ENCODE data around the gene KCNJ12. TPM values are rescaled to one million over a fixed set of nuclear protein-coding genes. Genes with fewer than 3 reads are reported as not detected.
"Not testable (repeated sequence)": the region's sequence is repeated elsewhere in the genome, so short reads cannot be mapped to it uniquely, and the experiment has no call there.

Gene KCNJ12
- total RNA-seq, 1 donor from 2014 or later: not detected

DNA sequence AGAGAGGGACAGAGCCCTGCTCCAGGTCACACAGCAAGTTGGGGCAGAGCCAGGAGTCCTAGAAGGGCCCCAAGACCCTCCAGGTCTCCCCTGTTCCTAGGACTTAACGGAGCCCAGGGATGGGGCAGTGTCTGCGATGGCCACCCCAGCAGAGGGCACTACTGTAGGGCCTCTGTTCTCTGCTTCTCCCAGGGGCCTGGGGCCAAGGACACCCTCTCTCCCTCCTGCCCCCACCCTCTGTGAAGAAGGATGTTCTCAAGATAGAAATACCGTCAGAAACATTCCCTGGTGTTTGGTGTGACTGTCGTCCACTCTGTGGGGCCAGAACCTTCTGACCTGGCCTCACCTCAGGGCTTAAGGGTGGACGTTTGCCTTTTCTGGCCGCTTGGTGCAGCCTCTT is 28.4 kb downstream of the KCNJ12 start:
- intact Hi-C loops (cut with micrococcal nuclease); H3K9me3 Mint-ChIP-seq; H3K4me3 Mint-ChIP-seq; H3K36me3 Mint-ChIP-seq (ENCODE audit: low read depth); DNase-seq (ENCODE audit: low spot score); H3K27me3 Mint-ChIP-seq (ENCODE audit: insufficient read depth); H3K27ac Mint-ChIP-seq; H3K4me1 Mint-ChIP-seq (ENCODE audit: low read depth): not testable (repeated sequence)

DNA sequence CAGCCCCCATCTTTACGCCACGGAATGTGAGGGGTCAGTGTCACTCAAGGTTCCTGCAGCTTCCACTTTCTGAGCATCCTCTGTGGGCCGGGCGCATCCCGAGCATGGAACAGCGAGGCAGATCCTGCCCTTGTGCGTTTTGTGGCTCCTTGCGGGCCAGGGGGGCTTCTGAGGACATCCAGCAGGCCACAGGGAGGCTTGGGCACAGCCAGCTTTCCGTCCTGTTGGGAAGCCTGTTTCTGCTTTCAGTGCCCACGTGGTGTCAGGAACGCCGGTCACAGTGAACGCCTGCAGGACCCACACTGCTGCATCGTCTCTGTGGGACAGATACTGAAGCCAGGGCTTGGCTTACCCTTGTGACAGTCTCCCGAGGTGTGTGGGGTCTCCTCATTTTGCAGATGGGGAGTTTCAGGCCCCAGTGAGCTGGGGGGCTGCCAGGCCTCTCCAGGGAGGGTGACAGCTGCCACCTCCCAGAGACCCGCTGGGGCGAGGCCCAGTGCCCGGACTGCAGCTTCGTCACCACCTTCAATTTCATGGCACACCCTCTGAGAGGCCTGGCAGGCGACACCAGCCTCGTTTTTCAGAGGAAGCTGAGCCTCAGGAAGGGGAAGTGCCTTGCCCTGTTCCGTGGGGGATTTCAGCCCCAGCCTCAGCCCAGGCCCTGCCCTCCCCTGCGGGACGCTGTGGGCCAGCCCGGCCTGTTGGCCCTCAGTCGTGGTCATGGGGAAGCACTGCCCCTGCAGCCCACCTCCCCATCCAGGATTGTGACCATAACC is 29.0 kb downstream of the KCNJ12 start:
- H3K27me3 Mint-ChIP-seq (ENCODE audit: insufficient read depth); intact Hi-C loops (cut with micrococcal nuclease); H3K4me1 Mint-ChIP-seq (ENCODE audit: low read depth); H3K36me3 Mint-ChIP-seq (ENCODE audit: low read depth); H3K4me3 Mint-ChIP-seq; H3K27ac Mint-ChIP-seq; DNase-seq (ENCODE audit: low spot score); H3K9me3 Mint-ChIP-seq: not testable (repeated sequence)

DNA sequence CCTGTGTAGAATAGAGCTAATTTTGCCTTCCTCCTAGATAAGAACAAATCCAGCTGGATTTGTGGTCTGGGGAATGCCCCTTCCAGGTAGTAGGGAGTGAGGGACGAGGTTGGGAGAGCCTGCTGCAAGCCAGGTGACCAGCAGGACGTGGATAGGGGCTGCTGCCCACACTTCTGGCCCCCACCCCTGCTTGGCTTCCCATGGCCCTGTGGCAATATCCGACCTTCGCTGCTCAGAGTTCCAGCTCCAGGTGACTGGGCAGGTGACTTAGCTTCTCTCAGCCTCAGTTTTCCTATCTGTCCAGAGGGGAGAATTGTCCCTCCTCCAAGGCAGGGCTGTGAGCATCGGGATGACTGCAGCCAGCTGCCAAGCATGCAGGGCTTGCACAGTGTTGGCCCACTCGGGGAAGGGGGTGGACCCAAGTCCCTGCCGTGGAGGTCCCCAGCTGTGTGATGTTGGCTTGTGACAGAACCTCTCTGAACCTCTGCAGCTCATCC is 29.8 kb downstream of the KCNJ12 start:
- H3K9me3 Mint-ChIP-seq; H3K27ac Mint-ChIP-seq; intact Hi-C loops (cut with micrococcal nuclease); H3K4me3 Mint-ChIP-seq; H3K36me3 Mint-ChIP-seq (ENCODE audit: low read depth); H3K27me3 Mint-ChIP-seq (ENCODE audit: insufficient read depth); DNase-seq (ENCODE audit: low spot score); H3K4me1 Mint-ChIP-seq (ENCODE audit: low read depth): not testable (repeated sequence)

DNA sequence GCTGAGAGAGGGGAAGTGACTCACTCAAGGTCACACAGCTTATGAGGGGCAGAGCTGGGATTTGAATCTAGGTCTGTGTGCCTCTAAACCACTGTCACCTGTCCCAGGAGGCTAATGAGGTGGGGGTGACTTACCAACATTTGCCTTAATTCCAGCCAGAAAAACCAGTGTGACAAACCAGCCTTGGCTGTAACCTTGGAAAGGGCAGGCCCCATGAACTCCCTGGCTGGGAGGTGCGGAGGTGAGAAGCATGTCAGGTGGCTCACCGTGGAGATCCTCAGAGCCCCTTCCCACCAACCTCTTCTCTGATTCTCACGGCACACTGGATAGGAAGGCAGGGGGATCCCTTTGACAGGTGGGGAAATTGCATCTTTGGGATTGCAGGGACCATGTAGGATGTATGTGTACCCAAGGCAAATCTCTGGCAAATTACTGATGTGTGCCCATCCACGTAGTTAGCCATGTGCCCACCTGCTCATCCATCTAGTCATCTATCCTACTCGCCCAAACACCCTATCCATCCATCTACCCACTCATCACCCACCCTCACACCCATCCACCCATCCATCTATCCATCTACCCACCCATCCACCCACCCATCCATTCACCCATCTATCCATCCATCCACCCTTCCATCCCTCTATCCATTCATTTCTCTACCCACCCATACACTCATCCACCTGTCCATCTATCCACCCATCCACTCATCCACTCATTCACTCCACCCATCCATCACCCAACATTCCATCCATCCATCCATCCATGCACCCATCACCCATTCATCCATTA is 30.7 kb downstream of the KCNJ12 start:
- not testable (repeated sequence) for H3K4me1 Mint-ChIP-seq (ENCODE audit: low read depth)

DNA sequence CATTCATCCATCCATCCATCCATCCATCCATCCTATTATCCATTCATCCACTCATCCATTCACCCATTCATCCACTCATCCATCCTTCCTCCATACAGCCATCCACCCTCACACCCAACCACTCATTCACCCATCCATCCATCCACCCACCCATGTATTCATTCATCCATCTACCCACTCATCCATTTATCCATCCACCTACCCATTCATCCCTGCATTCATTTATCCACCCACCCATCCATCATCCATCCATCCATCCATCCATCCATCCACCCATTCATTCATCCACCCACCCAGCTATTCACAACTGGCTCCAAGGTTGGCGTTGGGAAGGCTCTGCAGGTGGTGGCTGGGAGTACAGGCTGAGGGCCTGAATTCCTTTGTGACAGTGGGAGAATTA is 31.6 kb downstream of the KCNJ12 start:
- H3K4me1 Mint-ChIP-seq (ENCODE audit: low read depth); H3K27me3 Mint-ChIP-seq (ENCODE audit: insufficient read depth); intact Hi-C loops (cut with micrococcal nuclease); H3K9me3 Mint-ChIP-seq; H3K27ac Mint-ChIP-seq; H3K4me3 Mint-ChIP-seq; DNase-seq (ENCODE audit: low spot score); H3K36me3 Mint-ChIP-seq (ENCODE audit: low read depth): not testable (repeated sequence)

More for the DNA sequence above, 30.7 kb downstream of the KCNJ12 start:
- H3K9me3 Mint-ChIP-seq; H3K36me3 Mint-ChIP-seq (ENCODE audit: low read depth); intact Hi-C loops (cut with micrococcal nuclease); H3K27ac Mint-ChIP-seq; H3K4me3 Mint-ChIP-seq; H3K27me3 Mint-ChIP-seq (ENCODE audit: insufficient read depth); DNase-seq (ENCODE audit: low spot score): not testable (repeated sequence)

DNA sequence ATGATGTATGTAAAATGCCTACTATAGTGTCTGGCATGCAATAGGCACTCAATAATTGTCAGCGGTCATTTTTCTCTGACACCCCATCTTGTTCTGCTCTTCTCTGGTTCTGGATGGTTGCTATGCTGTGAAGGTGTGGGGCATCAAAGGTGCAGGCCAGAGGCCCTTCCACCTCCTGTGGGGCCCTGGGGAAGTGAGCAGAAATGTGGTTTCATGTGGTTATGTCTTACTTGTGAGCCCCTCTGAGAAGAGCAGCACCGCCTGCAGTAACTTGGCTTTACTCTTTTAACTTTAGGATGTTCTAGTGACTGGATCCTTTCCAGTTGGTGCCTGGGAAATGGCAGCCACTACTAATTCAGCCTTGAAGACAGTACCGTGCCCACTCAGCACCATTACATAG is 32.1 kb downstream of the KCNJ12 start:
- not testable (repeated sequence) for H3K4me1 Mint-ChIP-seq (ENCODE audit: low read depth); DNase-seq (ENCODE audit: low spot score); H3K36me3 Mint-ChIP-seq (ENCODE audit: low read depth)

DNA sequence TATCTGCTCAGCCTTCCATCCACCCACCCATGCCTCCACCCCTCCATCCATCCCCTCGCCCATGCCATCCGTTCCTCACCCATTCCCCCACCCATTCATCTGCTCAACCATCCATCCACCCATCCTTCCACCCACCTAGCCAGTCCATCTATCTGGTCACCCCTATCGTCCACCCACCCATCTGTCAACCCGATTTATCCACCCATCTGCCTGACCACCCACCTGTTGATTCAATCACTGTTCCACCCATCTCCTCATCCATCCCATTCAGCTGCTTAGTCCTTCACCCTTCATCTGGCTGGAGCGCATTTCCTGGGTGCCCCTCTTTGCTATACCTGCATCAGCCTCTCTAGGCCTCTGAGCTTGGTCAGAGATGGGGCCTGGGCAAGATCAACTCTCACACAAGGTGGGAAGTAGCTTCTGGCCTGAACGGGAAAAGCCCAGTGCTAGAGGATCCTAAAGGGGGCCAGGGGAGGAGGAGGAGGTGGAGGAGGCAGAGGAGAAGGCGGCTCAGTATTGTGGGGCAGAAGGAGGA is 32.7 kb downstream of the KCNJ12 start:
- DNase-seq (ENCODE audit: low spot score); H3K27me3 Mint-ChIP-seq (ENCODE audit: insufficient read depth); H3K9me3 Mint-ChIP-seq; H3K4me1 Mint-ChIP-seq (ENCODE audit: low read depth); H3K27ac Mint-ChIP-seq; intact Hi-C loops (cut with micrococcal nuclease); H3K36me3 Mint-ChIP-seq (ENCODE audit: low read depth); H3K4me3 Mint-ChIP-seq: not testable (repeated sequence)

More for the DNA sequence above, 32.1 kb downstream of the KCNJ12 start:
- H3K27ac Mint-ChIP-seq; intact Hi-C loops (cut with micrococcal nuclease); H3K27me3 Mint-ChIP-seq (ENCODE audit: insufficient read depth); H3K4me3 Mint-ChIP-seq; H3K9me3 Mint-ChIP-seq: not testable (repeated sequence)

DNA sequence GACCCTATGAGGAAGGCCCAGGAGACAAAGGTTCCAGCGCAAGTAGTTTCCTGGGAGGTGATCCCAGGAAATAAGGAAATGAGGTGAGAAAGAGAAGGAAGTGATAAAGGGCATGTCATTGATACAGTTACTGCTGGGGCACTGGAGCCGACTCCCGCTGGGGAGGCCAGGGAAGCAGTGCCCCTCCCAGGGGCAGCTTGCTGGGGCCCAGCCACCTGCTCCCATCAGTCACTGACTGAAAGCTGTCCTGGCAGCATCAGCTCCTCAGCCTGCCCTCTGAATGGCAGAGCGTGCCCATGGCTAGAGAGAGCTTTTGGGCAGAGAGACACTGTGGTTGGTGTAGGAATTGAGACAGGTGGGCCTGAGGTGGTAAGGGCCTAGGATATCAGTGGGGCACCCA is 33.2 kb downstream of the KCNJ12 start:
- H3K27me3 Mint-ChIP-seq (ENCODE audit: insufficient read depth); intact Hi-C loops (cut with micrococcal nuclease); H3K9me3 Mint-ChIP-seq; H3K36me3 Mint-ChIP-seq (ENCODE audit: low read depth); DNase-seq (ENCODE audit: low spot score); H3K4me1 Mint-ChIP-seq (ENCODE audit: low read depth); H3K4me3 Mint-ChIP-seq; H3K27ac Mint-ChIP-seq: not testable (repeated sequence)

DNA sequence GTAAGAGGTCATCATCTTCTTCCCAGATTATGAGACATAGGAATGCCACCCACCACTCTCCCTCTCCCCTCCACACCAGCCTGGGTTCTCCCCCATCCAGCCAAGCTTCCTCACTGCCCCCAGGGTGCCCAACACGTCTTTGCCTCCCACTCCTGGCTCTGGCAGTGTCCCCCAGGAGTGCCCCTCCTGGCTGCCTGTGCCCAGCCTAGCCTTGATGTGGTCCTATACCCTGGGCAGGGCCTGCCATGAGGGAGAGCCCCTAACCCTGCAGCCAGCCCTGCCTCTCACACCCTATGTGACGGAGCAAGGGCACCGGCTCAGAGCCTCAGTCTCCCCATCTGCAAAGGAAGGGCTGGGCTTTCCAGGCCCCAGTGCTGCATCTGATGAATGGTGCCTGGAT is 33.8 kb downstream of the KCNJ12 start:
- H3K27me3 Mint-ChIP-seq (ENCODE audit: insufficient read depth); H3K36me3 Mint-ChIP-seq (ENCODE audit: low read depth); H3K27ac Mint-ChIP-seq; H3K4me3 Mint-ChIP-seq; H3K4me1 Mint-ChIP-seq (ENCODE audit: low read depth); intact Hi-C loops (cut with micrococcal nuclease); DNase-seq (ENCODE audit: low spot score); H3K9me3 Mint-ChIP-seq: not testable (repeated sequence)

DNA sequence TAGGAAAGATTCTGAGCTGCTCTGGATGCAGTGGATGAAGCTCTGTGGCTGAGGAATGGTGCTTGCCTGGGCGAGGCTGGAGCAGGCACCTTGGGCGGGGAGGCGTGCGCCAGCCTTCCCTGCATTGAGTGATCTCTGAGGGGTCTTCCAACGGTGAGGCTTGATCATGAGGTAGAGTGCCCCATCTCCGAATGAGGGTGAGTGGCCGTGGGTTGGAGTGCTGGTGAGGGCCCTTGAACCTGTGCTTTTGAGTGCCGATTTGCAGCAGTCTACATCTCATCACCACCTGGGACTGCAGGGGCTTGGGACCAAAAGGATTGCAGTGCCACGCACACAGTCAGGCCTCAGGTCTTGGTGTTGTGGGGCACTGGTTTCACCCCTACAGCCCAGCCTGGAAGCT is 34.2 kb downstream of the KCNJ12 start:
- H3K4me1 Mint-ChIP-seq (ENCODE audit: low read depth); H3K9me3 Mint-ChIP-seq; intact Hi-C loops (cut with micrococcal nuclease); H3K27me3 Mint-ChIP-seq (ENCODE audit: insufficient read depth); H3K36me3 Mint-ChIP-seq (ENCODE audit: low read depth); H3K4me3 Mint-ChIP-seq; DNase-seq (ENCODE audit: low spot score); H3K27ac Mint-ChIP-seq: not testable (repeated sequence)

DNA sequence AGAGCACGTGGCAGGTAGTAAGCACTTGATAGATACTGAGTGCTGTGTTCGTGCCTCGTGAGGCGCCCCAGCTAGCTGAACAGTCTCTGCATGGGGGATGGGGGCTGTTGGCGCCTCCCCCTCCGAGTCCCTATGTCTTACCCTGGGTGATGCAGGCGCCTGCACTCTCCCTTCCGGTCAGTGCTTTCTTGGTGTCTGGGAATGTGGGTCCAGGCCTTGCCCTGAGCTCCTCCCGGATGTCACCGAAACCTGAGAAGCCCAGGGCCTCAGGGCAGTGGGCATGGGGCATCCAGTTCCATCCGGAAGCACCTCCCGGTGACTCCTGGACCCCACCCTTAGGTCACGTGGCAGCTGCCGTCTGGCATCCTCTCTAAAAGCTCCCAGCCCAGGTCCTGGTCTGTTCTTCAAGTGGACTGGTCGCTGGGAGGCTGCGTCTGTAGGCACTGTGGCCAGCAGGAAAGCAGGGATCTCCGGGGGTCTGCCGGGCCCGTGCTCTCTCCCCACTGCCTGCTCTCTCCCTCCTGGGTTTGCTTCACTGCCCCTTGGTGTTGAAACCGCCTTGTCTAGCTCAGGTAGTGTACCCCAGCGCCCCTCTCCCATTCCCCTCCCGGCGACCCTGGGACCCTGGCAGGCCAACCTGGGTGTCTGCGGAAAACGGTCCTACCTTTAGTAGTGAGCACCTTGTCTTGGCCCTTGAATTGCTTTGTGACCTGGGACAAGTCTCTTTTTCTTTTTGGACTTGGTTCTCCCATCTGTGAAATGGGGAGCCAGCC is 34.9 kb downstream of the KCNJ12 start:
- H3K27ac Mint-ChIP-seq; H3K27me3 Mint-ChIP-seq (ENCODE audit: insufficient read depth); H3K4me1 Mint-ChIP-seq (ENCODE audit: low read depth); H3K4me3 Mint-ChIP-seq; intact Hi-C loops (cut with micrococcal nuclease); H3K36me3 Mint-ChIP-seq (ENCODE audit: low read depth); DNase-seq (ENCODE audit: low spot score); H3K9me3 Mint-ChIP-seq: not testable (repeated sequence)

DNA sequence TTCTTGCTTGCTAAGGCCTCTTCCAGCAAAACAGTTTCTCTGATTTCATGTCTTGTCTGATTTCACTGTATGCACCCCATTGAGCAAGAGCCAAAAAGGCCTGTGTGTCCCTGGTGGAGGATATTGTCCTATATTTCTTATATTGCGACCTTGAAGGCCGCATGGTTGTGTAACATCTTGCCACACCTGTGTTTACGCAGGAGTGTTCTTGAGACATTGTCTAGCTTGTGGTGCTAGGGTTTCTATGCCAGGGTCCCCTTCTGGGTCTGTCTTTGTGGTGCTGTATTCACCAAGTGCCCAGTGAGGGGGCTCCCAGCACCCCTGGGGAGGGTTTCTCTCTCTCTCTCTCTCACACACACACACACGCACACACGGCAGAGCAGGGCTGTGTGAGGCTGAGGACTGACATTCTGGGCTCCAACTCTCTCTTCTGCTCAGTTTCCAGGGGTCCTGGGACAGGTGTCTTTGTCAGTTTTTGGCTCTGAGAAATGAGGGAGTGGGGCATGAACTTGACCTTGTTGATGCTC is 35.6 kb downstream of the KCNJ12 start:
- H3K27me3 Mint-ChIP-seq (ENCODE audit: insufficient read depth); H3K27ac Mint-ChIP-seq; H3K36me3 Mint-ChIP-seq (ENCODE audit: low read depth); H3K9me3 Mint-ChIP-seq; intact Hi-C loops (cut with micrococcal nuclease); H3K4me1 Mint-ChIP-seq (ENCODE audit: low read depth); DNase-seq (ENCODE audit: low spot score); H3K4me3 Mint-ChIP-seq: not testable (repeated sequence)
